Measurements from ENCODE around the gene SIX5.
A peak's percentile ranks its signal among the peaks of the same experiment; 100 is the strongest.

SIX5 gene

GRCh38 chr19:45772912-45773311, 3.9 kb upstream of the SIX5 start:
- DNase-seq = no peak

- no peak for DNase-seq
Measured at GRCh38 chr19:45772130-45772840, 3.2 kb upstream of the SIX5 start.

- DNase-seq = no peak
Measured at GRCh38 chr19:45771311-45771933, 2.4 kb upstream of the SIX5 start.

- peak; percentile 89 for DNase-seq
Measured at GRCh38 chr19:45770192-45771101, 1.4 kb upstream of the SIX5 start.

GRCh38 chr19:45769821-45770191, 754 bp upstream of the SIX5 start:
- peak; percentile 38 for DNase-seq

GRCh38 chr19:45768655-45768983, 433 bp downstream of the SIX5 start:
- DNase-seq = no peak

DNA sequence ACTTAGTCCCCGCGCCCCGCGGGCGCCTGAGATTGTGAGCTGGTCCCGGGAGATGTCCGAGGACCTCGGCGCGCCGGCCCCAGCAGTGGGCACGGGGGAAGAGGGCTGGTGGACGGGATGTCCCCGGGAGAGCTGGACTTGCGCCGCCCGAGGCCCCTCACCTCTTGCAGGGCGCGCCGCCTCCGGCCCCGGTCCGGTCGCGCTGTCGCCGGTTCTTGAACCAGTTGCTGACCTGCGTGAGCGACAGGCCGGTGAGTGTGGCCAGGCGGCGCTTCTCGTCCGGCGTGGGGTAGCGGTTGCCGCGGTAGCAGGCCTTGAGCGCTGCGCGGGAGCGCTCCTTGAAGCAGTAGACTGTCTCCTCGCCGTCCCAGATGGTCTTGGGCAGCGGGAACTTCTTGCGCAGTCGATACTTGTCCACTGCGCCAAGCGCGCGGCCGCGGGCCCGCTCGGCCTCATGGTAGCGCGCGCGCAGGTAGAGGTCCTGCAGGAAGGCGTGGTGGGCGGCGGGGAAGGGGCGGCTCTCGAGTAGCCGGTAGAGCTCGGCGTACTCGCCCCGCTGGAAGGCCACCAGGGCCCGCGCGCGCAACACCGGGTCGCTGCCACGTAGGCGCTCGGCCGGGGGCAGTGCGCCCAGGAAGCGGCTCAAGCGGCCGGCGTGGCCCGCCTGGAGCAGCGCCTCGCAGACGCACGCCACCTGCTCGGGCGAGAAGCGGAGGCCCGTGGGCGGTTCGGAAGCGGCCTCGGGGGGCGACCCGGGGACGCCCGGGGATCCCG, 984 bp downstream of the SIX5 start:
- no peak for DNase-seq

DNA sequence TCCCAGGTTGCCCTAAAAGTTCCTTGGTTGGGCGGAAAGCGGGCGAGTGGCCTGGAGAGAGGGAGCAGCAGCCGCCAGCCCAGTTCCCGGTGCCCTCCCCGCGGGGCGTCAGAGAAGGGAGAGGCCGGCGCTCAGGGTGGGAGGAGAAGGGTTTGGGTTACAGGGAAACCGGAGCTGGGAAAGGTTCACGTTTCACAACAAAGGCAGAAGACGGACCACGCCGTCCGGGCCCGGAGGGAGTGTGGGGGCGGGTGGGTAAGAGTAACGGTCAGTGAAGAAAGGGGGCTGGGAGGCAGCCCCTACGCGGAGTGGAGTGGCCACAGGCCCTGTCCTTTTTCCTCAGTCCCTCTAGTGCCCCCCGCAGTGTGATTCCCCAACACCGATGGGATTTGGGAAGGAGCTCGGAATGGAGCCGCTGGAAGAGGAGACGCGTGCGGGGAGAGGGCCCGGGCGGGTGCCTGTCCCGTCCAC, 1.6 kb downstream of the SIX5 start:
- no peak for DNase-seq

GRCh38 chr19:45766869-45767346, 2.1 kb downstream of the SIX5 start:
- no peak for DNase-seq

- no peak for DNase-seq
Measured at GRCh38 chr19:45766296-45766868, 2.7 kb downstream of the SIX5 start.

DNA sequence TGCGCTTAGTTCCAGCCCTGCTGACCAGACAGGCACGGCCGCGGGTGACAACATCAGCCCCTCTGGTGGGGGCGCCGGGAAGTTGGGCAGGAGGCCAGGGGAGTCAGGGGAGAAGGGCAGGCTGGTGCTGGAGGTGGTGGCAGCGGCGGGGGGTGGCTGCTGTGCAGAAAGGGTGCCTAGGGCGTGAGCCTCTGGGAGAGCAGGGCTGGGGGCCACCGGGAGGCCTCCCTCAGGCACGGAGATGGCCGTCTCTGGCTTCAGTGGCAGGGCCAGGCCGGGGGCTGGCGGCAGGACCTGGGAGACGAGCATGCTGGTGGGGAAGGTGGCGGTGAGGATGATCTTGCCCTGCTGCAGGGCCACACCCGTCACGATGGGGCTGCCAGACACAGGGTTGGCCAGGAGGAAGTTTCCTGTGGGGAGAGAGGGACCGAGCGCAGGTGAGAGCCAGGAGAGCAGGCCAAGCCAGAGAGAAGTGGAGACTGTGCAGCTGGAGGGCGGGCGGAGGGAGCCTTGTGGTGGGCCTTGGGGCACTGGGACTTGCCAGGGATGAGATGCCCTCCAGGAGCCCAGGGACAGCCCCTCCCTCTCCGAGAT, 3.3 kb downstream of the SIX5 start:
- DNase-seq = no peak

DNA sequence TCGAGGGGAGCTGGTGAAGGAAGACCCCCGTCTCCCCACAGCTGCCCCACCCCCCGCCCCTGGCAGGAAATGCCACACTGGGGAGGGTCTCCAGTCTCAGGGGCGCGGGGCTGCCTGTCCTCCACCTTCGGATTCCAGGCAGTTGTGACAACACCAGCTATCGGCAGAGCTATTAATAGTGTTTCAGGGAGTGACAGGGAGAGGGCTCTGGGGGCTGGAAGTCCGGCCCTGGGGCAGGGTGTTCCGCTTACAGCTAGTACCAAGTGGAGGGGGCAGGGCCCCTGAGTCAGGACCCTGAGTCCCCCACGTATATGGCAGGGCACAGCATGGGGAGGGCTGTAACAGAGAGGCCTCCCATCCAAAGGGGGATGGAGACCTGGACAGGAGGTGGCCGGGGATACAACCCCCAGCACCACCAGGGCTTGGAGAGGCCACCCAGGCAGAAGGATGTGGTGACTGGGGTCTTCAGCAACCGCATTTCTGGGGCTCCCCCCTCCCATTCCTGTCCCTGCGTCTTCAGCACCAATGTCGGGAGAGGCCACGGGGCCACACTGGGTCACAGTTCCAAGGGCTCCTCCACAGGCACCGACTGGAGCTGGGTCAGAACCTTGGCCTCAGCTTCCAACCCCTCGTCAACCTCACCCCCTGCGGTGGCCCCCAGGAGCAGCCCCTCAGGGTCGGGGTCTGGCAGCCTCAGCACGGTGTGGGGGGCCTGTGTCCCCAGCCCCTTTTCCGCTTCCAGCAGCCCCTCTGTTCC, 3.9 kb downstream of the SIX5 start:
- DNase-seq = no peak

GRCh38 chr19:45764475-45764874, 4.6 kb downstream of the SIX5 start:
- DNase-seq = no peak

- no peak for DNase-seq
Measured at GRCh38 chr19:45763691-45764294, 5.3 kb downstream of the SIX5 start.

DNA sequence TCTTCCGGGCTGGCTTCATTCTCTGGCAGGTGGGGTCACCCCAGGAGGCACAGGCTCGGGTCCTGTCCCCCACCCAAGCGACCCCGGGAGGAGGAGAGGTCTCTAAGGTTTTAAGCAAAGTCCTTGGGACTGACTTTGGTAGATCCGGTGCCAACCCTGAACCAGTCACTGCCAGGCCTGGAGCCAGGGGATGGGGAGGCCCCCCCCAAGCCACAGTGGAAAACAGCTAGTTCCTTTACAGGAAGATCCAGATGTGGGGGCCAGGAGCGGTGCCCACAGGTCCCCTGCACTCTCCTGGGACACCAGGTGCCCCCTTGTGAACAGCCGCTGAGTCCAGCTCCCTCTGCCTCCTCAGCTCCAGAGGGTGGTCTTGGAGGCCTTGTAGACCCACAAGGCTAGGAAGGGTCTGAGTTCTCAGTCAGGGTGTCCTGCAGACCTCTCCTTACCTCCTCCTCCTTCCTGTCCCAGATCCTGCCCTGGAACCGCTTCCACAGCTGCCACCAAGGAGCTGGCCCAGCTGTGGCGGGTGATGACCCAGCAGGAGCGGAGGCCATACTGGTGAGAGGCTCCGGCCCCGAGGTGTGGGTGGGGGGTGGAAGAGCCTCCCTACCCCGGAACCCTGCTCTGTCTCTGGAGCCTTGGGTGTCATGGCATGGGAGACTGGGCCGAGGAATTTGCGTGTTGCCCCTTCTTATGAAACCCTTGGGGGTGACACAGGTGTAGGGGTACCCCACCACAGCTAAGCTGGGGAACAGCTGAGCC, 6.0 kb downstream of the SIX5 start:
- no peak for DNase-seq

GRCh38 chr19:45761714-45762113, 7.3 kb downstream of the SIX5 start:
- DNase-seq = no peak

GRCh38 chr19:45758921-45759320, 10.1 kb downstream of the SIX5 start:
- no peak for DNase-seq

GRCh38 chr19:45757695-45758094, 11.4 kb downstream of the SIX5 start:
- DNase-seq = no peak

GRCh38 chr19:45754323-45754722, 14.7 kb downstream of the SIX5 start:
- no peak for DNase-seq

DNA sequence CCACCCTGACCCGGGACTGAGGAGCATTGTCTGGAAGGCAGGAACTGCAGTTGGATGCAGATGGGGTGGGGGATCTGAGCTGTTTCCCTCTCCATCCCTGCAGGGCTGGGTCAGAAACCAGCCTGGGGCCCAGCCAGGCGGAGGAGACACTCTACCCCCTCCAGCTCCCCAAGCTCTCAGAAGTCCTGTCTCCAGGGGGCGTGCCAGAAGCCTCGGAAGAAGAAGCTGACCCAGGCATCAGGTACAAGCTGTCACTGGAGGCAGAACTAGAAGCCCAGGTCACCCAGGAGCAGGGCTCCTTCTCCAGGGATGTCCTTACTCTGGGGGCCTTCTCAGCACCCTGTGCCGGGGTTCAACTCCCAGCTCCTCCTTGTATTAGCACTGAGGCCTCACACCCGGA, 15.5 kb downstream of the SIX5 start:
- no peak for DNase-seq
